ENCODE data around the gene CAPN8.

The CAPN8 gene

GRCh38 chr1:223515926-223516325 is 149.6 kb downstream of the CAPN8 start:
- Mint-ChIP-seq H3K4me1 (no peaks in the 10 kb centered on the region), H3K27me3 (peaks cover 50% of the 10 kb centered on the region), H3K9me3 (peaks cover 3% of the 10 kb centered on the region), H3K4me3 (no peak overlapping the region), H3K36me3 (no peaks in the 10 kb centered on the region), H3K27ac (no peak overlapping the region)
- no peak for ATAC-seq

DNA sequence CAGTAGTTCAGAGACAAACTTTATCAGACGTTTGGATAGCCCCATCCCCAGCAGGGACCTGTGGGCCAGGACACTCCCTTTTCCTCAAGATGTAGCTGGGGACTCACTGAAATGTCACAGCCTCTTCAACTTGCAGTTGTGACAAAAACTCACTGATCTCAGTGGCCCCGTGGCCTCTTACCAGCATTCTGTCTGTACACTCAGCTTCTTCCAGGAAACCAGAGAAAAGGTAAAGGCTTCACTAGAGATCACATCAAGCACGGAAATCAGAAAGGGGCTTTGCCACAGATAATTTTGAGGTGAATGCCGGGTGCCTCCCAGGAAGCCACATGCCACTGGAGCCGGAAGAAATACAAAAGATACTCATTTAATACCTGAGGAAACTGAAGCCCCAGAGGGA is 150.1 kb downstream of the CAPN8 start:
- no peak overlapping the region for H3K27ac Mint-ChIP-seq
- H3K4me3 Mint-ChIP-seq, result no peak overlapping the region
- ATAC-seq, result no peak

GRCh38 chr1:223514644-223515043 is 150.9 kb downstream of the CAPN8 start:
- Mint-ChIP-seq H3K4me1 (no peaks in the 10 kb centered on the region), H3K4me3 (no peak overlapping the region), H3K36me3 (no peaks in the 10 kb centered on the region), H3K27ac (no peak overlapping the region), H3K27me3 (peaks cover 45% of the 10 kb centered on the region), H3K9me3 (peaks cover 3% of the 10 kb centered on the region)
- no peak for ATAC-seq

More for the DNA sequence above, 150.1 kb downstream of the CAPN8 start:
- Mint-ChIP-seq H3K9me3 (peaks cover 3% of the 10 kb centered on the region), H3K4me1 (no peaks in the 10 kb centered on the region), H3K27me3 (peaks cover 50% of the 10 kb centered on the region), H3K36me3 (no peaks in the 10 kb centered on the region)

- H3K9me3 Mint-ChIP-seq, result no peaks in the 10 kb centered on the region
- H3K4me3 Mint-ChIP-seq, result no peak overlapping the region
- H3K27me3 Mint-ChIP-seq, result peaks cover 32% of the 10 kb centered on the region
- H3K36me3 Mint-ChIP-seq, result no peaks in the 10 kb centered on the region
- no peak overlapping the region for H3K27ac Mint-ChIP-seq
- ATAC-seq, result no peak
- no peaks in the 10 kb centered on the region for H3K4me1 Mint-ChIP-seq
Measured at GRCh38 chr1:223513309-223513708, 152.2 kb downstream of the CAPN8 start.

DNA sequence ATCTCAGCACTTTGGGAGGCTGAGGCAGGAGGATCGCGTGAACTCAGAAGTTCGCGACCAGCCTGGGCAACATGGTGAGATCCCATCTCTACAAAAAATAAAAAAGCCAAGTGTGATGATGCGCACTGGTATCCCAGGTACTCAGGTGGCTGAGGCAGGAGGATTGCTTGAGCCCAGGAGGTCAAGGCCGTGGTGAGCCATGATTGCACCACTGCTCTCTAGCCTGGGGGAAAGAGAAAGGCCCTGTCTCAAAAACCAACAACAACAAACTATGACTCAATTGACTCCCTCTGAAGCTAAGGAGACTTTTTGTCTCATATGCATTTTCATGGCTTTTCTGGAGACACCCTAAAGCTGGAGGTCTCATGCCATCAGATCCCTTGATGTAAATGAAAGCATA is 153.4 kb downstream of the CAPN8 start:
- Mint-ChIP-seq H3K36me3 (no peaks in the 10 kb centered on the region), H3K27me3 (peaks cover 28% of the 10 kb centered on the region), H3K4me3 (no peak overlapping the region), H3K9me3 (no peaks in the 10 kb centered on the region), H3K27ac (no peak overlapping the region), H3K4me1 (no peaks in the 10 kb centered on the region)
- ATAC-seq, result no peak

- Mint-ChIP-seq H3K36me3 (no peaks in the 10 kb centered on the region), H3K27ac (no peak overlapping the region), H3K4me1 (no peaks in the 10 kb centered on the region), H3K4me3 (no peak overlapping the region), H3K9me3 (no peaks in the 10 kb centered on the region), H3K27me3 (no peaks in the 10 kb centered on the region)
- ATAC-seq, result no peak
Measured at GRCh38 chr1:223508796-223509195, 156.7 kb downstream of the CAPN8 start.

- Mint-ChIP-seq H3K4me1 (no peaks in the 10 kb centered on the region), H3K4me3 (no peak overlapping the region), H3K36me3 (no peaks in the 10 kb centered on the region), H3K27ac (no peak overlapping the region), H3K9me3 (no peaks in the 10 kb centered on the region), H3K27me3 (peaks cover 5% of the 10 kb centered on the region)
- ATAC-seq, result no peak
Measured at GRCh38 chr1:223504741-223505140, 160.8 kb downstream of the CAPN8 start.

GRCh38 chr1:223503348-223503747 is 162.2 kb downstream of the CAPN8 start:
- peaks cover 8% of the 10 kb centered on the region for H3K27me3 Mint-ChIP-seq
- ATAC-seq, result no peak
- no peak overlapping the region for H3K27ac Mint-ChIP-seq
- H3K4me3 Mint-ChIP-seq, result no peak overlapping the region
- no peaks in the 10 kb centered on the region for H3K4me1 Mint-ChIP-seq
- H3K36me3 Mint-ChIP-seq, result no peaks in the 10 kb centered on the region
- H3K9me3 Mint-ChIP-seq, result no peaks in the 10 kb centered on the region

DNA sequence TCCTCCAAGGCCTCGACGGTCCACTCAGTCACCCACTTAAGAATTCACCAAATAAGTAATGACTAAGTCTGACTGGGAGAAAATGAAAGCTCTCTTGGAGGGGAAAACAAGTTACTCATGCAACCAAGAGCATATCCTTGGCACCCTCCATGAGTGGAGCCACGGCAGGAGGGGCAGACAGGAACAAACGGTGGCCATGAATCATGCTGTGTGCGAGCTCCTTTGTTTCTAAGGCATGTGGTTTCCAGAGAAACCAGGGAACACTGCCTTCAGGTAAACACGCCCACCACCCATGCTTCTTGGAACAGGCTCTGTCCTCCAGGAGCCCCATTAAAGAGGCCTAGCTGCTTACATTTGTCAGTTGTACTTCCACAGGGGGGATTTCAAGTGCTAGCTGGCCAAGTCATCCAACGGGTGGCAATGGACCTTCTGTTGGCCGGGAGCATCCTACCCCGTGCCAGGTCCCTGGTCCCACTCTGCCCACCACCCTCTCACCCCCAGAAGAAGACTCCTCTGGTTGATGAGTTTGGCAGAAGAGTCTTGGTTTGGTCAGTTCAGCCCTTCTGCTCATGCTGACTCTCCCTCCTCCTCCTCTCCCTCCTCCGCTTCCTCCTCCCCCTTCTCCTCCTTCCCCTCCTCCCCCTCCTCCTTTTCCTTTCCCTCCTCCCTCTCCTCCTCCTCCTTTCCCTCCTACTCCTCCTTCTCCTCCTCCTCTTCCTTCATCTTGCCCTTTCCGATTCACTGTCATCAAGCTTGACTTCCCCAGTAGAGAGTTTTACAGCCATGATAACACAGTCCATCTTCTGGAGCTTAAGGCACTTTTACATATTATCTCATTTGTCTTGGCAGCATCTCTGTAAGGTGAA is 164.7 kb downstream of the CAPN8 start:
- ATAC-seq, result no peak
- H3K4me1 Mint-ChIP-seq, result no peaks in the 10 kb centered on the region
- H3K27me3 Mint-ChIP-seq, result peaks cover 8% of the 10 kb centered on the region
- H3K9me3 Mint-ChIP-seq, result no peaks in the 10 kb centered on the region
- H3K36me3 Mint-ChIP-seq, result no peaks in the 10 kb centered on the region
- H3K4me3 Mint-ChIP-seq, result no peak overlapping the region
- H3K27ac Mint-ChIP-seq, result no peak overlapping the region

DNA sequence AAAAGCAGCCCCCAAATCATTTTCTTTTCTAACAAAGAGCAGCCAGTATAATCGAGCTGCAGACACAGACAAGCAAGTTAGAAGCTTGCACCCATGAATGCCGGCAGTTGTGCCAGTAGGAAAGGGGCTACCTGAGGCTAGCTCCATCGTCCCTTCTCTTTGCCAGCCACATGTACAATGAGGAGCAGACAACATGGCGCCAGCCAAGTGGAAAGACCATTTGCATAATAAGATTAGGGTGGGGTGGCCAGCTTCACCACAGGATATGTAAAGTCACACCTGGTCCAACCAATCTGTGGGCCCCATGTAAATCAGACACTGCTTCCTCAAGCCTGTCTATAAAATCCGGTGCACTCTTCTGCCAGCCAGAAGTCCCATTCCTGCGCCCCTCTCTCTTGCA is 168.6 kb downstream of the CAPN8 start:
- no peak for ATAC-seq
- no peaks in the 10 kb centered on the region for H3K36me3 Mint-ChIP-seq
- no peak overlapping the region for H3K27ac Mint-ChIP-seq
- H3K4me3 Mint-ChIP-seq, result no peak overlapping the region
- peaks cover 8% of the 10 kb centered on the region for H3K27me3 Mint-ChIP-seq
- no peaks in the 10 kb centered on the region for H3K9me3 Mint-ChIP-seq
- no peaks in the 10 kb centered on the region for H3K4me1 Mint-ChIP-seq

- Mint-ChIP-seq H3K4me3 (no peak overlapping the region), H3K4me1 (no peaks in the 10 kb centered on the region), H3K9me3 (no peaks in the 10 kb centered on the region), H3K27ac (no peak overlapping the region), H3K27me3 (peaks cover 7% of the 10 kb centered on the region), H3K36me3 (no peaks in the 10 kb centered on the region)
- ATAC-seq, result no peak
Measured at GRCh38 chr1:223494926-223495645, 170.4 kb downstream of the CAPN8 start.

DNA sequence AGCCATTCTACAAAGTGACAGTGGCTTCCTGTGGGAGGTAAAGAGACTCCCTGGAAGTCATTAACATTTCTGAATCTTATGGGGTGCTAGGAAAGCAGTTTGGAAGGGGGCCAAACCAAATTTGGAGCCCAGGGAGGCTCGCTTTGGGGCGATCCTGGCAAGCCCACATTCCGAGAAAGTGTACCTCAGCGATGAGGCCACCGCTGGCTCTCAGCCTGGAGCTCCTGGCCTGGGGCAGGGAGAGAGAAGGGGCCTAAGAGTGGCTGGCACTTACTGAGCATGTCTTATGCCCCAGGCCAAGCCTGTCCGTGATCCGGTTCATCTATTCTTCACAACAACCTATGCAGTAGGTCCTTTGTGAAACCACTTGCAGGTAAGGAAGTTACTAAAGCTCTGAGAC is 173.5 kb downstream of the CAPN8 start:
- no peak for ATAC-seq
- Mint-ChIP-seq H3K9me3 (no peaks in the 10 kb centered on the region), H3K4me3 (no peak overlapping the region)

More for the DNA sequence above, 173.5 kb downstream of the CAPN8 start:
- Mint-ChIP-seq H3K4me1 (no peaks in the 10 kb centered on the region), H3K36me3 (no peaks in the 10 kb centered on the region), H3K27me3 (peaks cover 22% of the 10 kb centered on the region), H3K27ac (no peak overlapping the region)
